ENCODE data around the gene NCOA7.

- TF ChIP-seq, protein P1, sequence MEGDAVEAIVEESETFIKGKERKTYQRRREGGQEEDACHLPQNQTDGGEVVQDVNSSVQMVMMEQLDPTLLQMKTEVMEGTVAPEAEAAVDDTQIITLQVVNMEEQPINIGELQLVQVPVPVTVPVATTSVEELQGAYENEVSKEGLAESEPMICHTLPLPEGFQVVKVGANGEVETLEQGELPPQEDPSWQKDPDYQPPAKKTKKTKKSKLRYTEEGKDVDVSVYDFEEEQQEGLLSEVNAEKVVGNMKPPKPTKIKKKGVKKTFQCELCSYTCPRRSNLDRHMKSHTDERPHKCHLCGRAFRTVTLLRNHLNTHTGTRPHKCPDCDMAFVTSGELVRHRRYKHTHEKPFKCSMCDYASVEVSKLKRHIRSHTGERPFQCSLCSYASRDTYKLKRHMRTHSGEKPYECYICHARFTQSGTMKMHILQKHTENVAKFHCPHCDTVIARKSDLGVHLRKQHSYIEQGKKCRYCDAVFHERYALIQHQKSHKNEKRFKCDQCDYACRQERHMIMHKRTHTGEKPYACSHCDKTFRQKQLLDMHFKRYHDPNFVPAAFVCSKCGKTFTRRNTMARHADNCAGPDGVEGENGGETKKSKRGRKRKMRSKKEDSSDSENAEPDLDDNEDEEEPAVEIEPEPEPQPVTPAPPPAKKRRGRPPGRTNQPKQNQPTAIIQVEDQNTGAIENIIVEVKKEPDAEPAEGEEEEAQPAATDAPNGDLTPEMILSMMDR (IDR thresholded peaks at IDR 0.05) = no peak
- TF ChIP-seq POLR2A (IDR thresholded peaks at IDR 0.05) = no peak
These were observed 55.7 kb downstream of the NCOA7 start for GRCh38 chr6:125846292-125847024.

Data from adrenal gland (tissue), 5 donors.